Measurements from ENCODE around the gene GATAD2A. TPM values are rescaled to one million over a fixed set of nuclear protein-coding genes. Genes with fewer than 3 reads are reported as not detected.

The GATAD2A gene
- total RNA-seq, 1 experiment from 2014 or later, result 126 TPM

DNA sequence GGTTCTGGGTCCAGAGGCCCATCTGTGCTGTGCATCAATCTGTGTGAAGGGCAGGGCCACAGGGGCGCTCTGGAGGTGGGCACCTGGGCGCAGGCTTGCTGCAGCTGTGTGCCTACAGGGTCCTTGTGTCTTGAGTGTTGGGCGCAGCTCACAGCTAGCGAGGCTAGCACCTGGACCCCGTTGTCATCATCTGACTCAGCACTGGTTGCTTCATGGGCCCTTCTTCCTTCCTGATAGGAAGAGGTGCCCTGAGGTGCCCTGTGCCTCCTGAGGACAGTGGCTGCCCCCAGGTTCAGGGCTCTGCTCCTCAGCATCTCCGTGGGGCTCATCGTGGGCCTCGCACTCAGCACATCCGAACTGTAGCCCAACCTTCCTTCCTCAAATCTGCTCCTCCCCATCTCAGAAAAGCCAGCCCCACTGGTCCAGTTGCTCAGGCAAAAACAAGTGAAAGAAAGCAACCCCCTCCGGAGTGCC is 54.8 kb downstream of the GATAD2A start:
- Mint-ChIP-seq H3K36me3 (ENCODE audit: insufficient read depth, unreplicated experiment) (peaks cover 63% of the 10 kb centered on the region), H3K27ac (ENCODE audit: unreplicated experiment) (no peak overlapping the region), H3K27me3 (ENCODE audit: insufficient read depth, unreplicated experiment) (no peaks in the 10 kb centered on the region), H3K9me3 (ENCODE audit: unreplicated experiment) (peaks cover 6% of the 10 kb centered on the region), H3K4me3 (ENCODE audit: unreplicated experiment) (no peak overlapping the region), H3K4me1 (ENCODE audit: low read depth, unreplicated experiment) (peaks cover 60% of the 10 kb centered on the region)
- TF ChIP-seq, protein P1, sequence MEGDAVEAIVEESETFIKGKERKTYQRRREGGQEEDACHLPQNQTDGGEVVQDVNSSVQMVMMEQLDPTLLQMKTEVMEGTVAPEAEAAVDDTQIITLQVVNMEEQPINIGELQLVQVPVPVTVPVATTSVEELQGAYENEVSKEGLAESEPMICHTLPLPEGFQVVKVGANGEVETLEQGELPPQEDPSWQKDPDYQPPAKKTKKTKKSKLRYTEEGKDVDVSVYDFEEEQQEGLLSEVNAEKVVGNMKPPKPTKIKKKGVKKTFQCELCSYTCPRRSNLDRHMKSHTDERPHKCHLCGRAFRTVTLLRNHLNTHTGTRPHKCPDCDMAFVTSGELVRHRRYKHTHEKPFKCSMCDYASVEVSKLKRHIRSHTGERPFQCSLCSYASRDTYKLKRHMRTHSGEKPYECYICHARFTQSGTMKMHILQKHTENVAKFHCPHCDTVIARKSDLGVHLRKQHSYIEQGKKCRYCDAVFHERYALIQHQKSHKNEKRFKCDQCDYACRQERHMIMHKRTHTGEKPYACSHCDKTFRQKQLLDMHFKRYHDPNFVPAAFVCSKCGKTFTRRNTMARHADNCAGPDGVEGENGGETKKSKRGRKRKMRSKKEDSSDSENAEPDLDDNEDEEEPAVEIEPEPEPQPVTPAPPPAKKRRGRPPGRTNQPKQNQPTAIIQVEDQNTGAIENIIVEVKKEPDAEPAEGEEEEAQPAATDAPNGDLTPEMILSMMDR (IDR thresholded peaks at IDR 0.05; ENCODE audit: insufficient read depth in 1 of 2, low read depth in 1 of 2, low read length in 1 of 2, severe bottlenecking in 1 of 2, unreplicated experiment in 1 of 2), result no peak
- Histone ChIP-seq H3K36me3 (ENCODE audit: control insufficient read depth, insufficient read depth, low read length) (no peaks in the 10 kb centered on the region; the same call in none of the 2 replicates), H3K9me3 (no peaks in the 10 kb centered on the region), H3K4me3 (ENCODE audit: low read depth, low read length) (no peak overlapping the region), H3K27me3 (replicated peaks; ENCODE audit: control insufficient read depth, insufficient read depth, low read length) (no peaks in the 10 kb centered on the region), H3K4me1 (peaks cover 49% of the 10 kb centered on the region)
- intact Hi-C loops (cut with micrococcal nuclease; ENCODE audit: unreplicated experiment), result no loop called here
- no peak for DNase-seq
- ChIA-PET POLR2A (interaction anchor here (1.1 kb wide), 1 partner anchor 55 kb away, joined by 3 read pairs; the partner anchor contains the start of gene GATAD2A), CTCF (no interaction called here)
- BruUV-seq (replicated peaks), result no TSS peak

- DNase-seq, result no peak
- peaks cover 51% of the 10 kb centered on the region for H3K4me1 ChIP-seq
- TF ChIP-seq, protein P1 (IDR thresholded peaks at IDR 0.05; ENCODE audit: insufficient read depth in 1 of 2, low read depth in 1 of 2, low read length in 1 of 2, severe bottlenecking in 1 of 2, unreplicated experiment in 1 of 2), result no peak
- H3K4me1 Mint-ChIP-seq (ENCODE audit: low read depth, unreplicated experiment), result peaks cover 62% of the 10 kb centered on the region
- no peaks in the 10 kb centered on the region for H3K9me3 ChIP-seq
- H3K36me3 ChIP-seq (ENCODE audit: control insufficient read depth, insufficient read depth, low read length), result peaks cover 4% of the 10 kb centered on the region
- H3K4me3 ChIP-seq (ENCODE audit: low read depth, low read length), result no peak overlapping the region
- ChIA-PET POLR2A (no interaction called here), CTCF (no interaction called here)
- H3K36me3 Mint-ChIP-seq (ENCODE audit: insufficient read depth, unreplicated experiment), result peaks cover 68% of the 10 kb centered on the region
- no peak overlapping the region for H3K4me3 Mint-ChIP-seq (ENCODE audit: unreplicated experiment)
- no peaks in the 10 kb centered on the region for H3K27me3 ChIP-seq (replicated peaks; ENCODE audit: control insufficient read depth, insufficient read depth, low read length)
- BruUV-seq (replicated peaks), result no TSS peak
- H3K9me3 Mint-ChIP-seq (ENCODE audit: unreplicated experiment), result peaks cover 9% of the 10 kb centered on the region
- peak overlapping the region; percentile 96 for H3K27ac Mint-ChIP-seq (ENCODE audit: unreplicated experiment)
- no peaks in the 10 kb centered on the region for H3K27me3 Mint-ChIP-seq (ENCODE audit: insufficient read depth, unreplicated experiment)
- intact Hi-C loops (cut with micrococcal nuclease; ENCODE audit: unreplicated experiment), result no loop called here
Observed at GRCh38 chr19:19460761-19461265, 55.3 kb downstream of the GATAD2A start.

DNA sequence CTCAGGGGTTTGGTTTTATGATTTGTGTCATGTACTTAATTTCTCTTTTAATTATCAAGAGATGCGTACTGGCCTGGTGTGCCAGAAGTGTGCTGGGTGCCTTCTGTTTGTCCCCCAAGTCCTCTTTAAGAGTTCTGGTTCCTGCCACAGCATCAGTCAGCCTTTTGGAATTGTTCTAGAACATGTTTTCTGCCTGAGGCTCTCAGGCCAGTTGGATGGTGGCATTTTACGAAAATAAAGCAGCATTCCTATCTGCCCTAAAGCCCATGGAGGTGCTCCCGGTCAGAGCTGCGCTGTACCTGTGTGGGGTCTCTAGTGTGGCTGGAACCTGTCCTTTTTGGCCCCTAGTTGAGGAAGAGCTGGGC is 55.8 kb downstream of the GATAD2A start:
- Mint-ChIP-seq H3K4me3 (ENCODE audit: unreplicated experiment) (no peak overlapping the region), H3K4me1 (ENCODE audit: low read depth, unreplicated experiment) (peaks cover 62% of the 10 kb centered on the region), H3K36me3 (ENCODE audit: insufficient read depth, unreplicated experiment) (peaks cover 73% of the 10 kb centered on the region), H3K27me3 (ENCODE audit: insufficient read depth, unreplicated experiment) (no peaks in the 10 kb centered on the region), H3K9me3 (ENCODE audit: unreplicated experiment) (peaks cover 9% of the 10 kb centered on the region), H3K27ac (ENCODE audit: unreplicated experiment) (peak overlapping the region; percentile 96)
- BruUV-seq (replicated peaks), result no TSS peak
- POLR2A ChIA-PET, result interaction anchor here (1.0 kb wide), 1 partner anchor 75 kb away, joined by 3 read pairs; no protein-coding TSS in a partner anchor
- TF ChIP-seq, protein P1 (IDR thresholded peaks at IDR 0.05; ENCODE audit: insufficient read depth in 1 of 2, low read depth in 1 of 2, low read length in 1 of 2, severe bottlenecking in 1 of 2, unreplicated experiment in 1 of 2), result no peak
- H3K4me3 ChIP-seq (ENCODE audit: low read depth, low read length), result no peak overlapping the region
- H3K36me3 ChIP-seq (ENCODE audit: control insufficient read depth, insufficient read depth, low read length), result peaks cover 6% of the 10 kb centered on the region
- H3K9me3 ChIP-seq, result no peaks in the 10 kb centered on the region
- intact Hi-C loops (cut with micrococcal nuclease; ENCODE audit: unreplicated experiment), result no loop called here
- DNase-seq, result no peak
- peaks cover 51% of the 10 kb centered on the region for H3K4me1 ChIP-seq
- CTCF ChIA-PET, result no interaction called here
- H3K27me3 ChIP-seq (replicated peaks; ENCODE audit: control insufficient read depth, insufficient read depth, low read length), result no peaks in the 10 kb centered on the region
